ENCODE data around the gene ARMC9. TPM values are rescaled to one million over a fixed set of nuclear protein-coding genes. Genes with fewer than 3 reads are reported as not detected.
"Not testable (repeated sequence)": the region's sequence is repeated elsewhere in the genome, so short reads cannot be mapped to it uniquely, and the experiment has no call there.

Gene ARMC9
- total RNA-seq, 2 experiments from 2014 or later = 1.0 to 1.4 TPM

DNA sequence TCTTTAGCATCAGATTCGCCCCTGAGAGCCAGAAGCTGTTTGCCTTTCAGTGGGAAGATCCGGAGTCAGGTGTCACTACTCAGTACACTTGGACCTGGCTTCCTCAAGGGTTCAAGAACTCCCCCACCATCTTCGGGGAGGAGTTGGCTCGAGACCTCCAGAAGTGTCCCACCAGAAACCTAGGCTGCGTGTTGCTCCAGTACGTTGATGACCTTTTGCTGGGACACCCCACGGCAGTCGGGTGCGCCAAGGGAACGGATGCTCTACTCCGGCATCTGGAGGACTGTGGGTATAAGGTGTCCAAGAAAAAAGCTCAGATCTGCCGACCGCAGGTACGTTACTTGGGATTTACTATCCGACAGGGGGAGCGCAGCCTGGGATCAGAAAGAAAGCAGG lies 205.8 kb downstream of the ARMC9 start:
- H3K27me3 Mint-ChIP-seq (ENCODE audit: low read depth); H3K27ac Mint-ChIP-seq; H3K9me3 Mint-ChIP-seq; H3K36me3 Mint-ChIP-seq (ENCODE audit: low read depth); DNase-seq; H3K4me3 Mint-ChIP-seq; intact Hi-C loops (cut with micrococcal nuclease): not testable (repeated sequence)
- CTCF ChIA-PET = interaction anchor here (1.9 kb wide), 1 partner anchor 177 kb away, joined by 5 read pairs; no protein-coding TSS in a partner anchor
- H3K4me1 Mint-ChIP-seq (ENCODE audit: low read depth) = peaks cover 16% of the 10 kb centered on the region

DNA sequence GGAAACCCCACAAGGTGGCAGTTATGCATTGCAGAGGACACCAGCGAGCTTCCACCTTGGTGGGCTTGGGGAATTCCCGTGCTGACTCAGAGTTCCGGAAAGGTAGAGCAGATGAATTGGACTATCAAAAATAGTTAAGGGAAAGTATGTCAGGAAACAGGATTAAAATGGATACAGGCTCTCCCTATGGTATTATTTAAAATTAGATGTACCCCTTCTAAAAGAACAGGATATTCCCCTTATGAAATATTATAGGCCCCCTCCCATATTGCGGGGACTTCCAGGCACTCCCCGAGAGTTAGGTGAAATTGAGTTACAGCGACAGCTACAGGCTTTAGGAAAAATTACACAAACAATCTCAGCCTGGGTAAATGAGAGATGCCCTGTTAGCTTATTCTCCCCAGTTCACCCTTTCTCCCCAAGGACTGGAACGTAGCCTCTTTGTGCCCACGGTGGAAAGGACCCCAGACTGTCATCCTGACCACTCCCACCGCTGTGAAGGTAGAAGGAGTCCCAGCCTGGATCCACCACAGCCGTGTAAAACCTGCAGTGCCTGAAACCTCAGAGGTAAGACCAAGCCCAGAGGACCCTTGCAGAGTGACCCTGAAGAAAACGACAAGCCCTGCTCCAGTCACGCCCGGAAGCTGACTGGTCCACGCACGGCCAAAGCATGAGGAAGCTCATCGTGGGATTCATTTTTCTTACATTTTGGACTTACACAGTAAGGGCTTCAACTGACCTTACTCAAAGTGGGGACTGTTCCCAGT lies 207.4 kb downstream of the ARMC9 start:
- peaks cover 16% of the 10 kb centered on the region for H3K4me1 Mint-ChIP-seq (ENCODE audit: low read depth)
- intact Hi-C loops (cut with micrococcal nuclease) = loop anchor here (1.0 kb wide), 2 partner anchors 178 to 301 kb away; no protein-coding TSS in a partner anchor
- CTCF ChIA-PET = interaction anchor here (0.6 to 1.9 kb wide), 18 partner anchors 7 to 1717 kb away, joined by 3 to 5 read pairs (median 4); no protein-coding TSS in a partner anchor
- not testable (repeated sequence) for H3K27me3 Mint-ChIP-seq (ENCODE audit: low read depth); H3K4me3 Mint-ChIP-seq; H3K27ac Mint-ChIP-seq; H3K36me3 Mint-ChIP-seq (ENCODE audit: low read depth); H3K9me3 Mint-ChIP-seq
- peak; percentile 51 for DNase-seq

DNA sequence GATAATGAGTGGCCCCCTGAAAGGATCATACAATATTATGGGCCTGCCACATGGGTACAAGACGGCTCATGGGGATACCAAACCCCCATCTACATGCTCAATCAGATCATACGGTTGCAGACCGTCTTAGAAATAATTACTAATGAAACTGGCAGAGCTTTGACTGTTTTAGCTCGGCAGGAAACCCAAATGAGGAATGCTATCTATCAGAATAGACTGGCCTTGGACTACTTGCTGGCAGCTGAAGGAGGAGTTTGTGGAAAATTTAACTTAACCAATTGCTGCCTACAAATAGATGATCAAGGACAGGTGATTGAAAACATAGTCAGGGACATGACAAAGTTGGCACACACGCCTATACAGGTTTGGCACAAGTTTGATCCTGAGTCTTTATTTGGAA lies 209.3 kb downstream of the ARMC9 start:
- H3K27ac Mint-ChIP-seq; intact Hi-C loops (cut with micrococcal nuclease); H3K9me3 Mint-ChIP-seq; H3K4me3 Mint-ChIP-seq; H3K36me3 Mint-ChIP-seq (ENCODE audit: low read depth); DNase-seq: not testable (repeated sequence)
- Mint-ChIP-seq H3K27me3 (ENCODE audit: low read depth) (peaks cover 19% of the 10 kb centered on the region), H3K4me1 (ENCODE audit: low read depth) (peaks cover 22% of the 10 kb centered on the region)
- CTCF ChIA-PET = interaction anchor here (0.6 to 2.2 kb wide), 5 partner anchors 9 to 1272 kb away, joined by 3 to 10 read pairs (median 4); no protein-coding TSS in a partner anchor

DNA sequence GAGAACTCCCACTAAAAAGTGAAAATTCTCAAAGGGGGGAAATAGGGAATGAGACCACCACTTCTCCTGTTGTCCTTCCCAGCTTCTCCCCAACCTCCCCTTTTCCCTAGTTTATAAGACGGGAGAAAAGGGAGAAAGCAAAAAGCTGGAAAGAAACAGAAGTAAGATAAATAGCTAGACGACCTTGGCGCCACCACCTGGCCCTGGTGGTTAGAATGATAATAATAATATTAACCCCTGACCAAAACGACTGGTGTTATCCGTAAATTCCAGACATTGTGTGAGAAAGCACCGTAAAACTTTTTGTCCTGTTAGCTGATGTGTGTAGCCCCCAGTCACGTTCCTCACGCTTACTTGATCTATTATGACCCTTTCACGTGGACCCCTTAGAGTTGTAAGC lies 209.9 kb downstream of the ARMC9 start:
- H3K36me3 Mint-ChIP-seq (ENCODE audit: low read depth); DNase-seq; H3K9me3 Mint-ChIP-seq; H3K27ac Mint-ChIP-seq; H3K4me3 Mint-ChIP-seq; intact Hi-C loops (cut with micrococcal nuclease): not testable (repeated sequence)
- peaks cover 21% of the 10 kb centered on the region for H3K27me3 Mint-ChIP-seq (ENCODE audit: low read depth)
- CTCF ChIA-PET = interaction anchor here (0.6 to 2.2 kb wide), 2 partner anchors 164 to 181 kb away, joined by 3 to 10 read pairs; no protein-coding TSS in a partner anchor
- H3K4me1 Mint-ChIP-seq (ENCODE audit: low read depth) = peaks cover 22% of the 10 kb centered on the region

DNA sequence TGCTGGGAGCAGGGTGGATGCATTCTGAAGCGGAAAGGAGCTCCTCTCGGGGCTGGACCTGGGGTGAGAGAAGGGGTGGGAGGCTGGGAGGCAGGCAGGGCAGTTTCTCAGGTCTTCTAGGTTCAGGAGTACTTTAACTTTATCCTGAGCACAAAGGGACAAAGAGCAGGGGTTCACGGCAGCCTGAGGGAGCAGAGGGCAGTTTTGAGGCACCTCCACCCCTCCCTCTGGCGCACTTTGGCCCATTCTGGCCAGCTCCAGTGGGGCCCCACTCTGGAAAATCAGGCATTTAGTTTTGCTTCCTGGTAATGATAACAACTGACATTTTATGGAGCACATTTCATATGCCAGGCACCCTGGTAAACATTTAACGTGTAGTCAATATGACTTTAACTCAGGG lies 211.3 kb downstream of the ARMC9 start:
- peaks cover 29% of the 10 kb centered on the region for H3K27me3 Mint-ChIP-seq (ENCODE audit: low read depth)
- no peak for DNase-seq
- CTCF ChIA-PET = interaction anchor here (0.9 to 1.6 kb wide), 2 partner anchors 42 to 185 kb away, joined by 3 to 4 read pairs; no protein-coding TSS in a partner anchor
- no peak overlapping the region for H3K27ac Mint-ChIP-seq
- no peak overlapping the region for H3K4me3 Mint-ChIP-seq
- peaks cover 2% of the 10 kb centered on the region for H3K36me3 Mint-ChIP-seq (ENCODE audit: low read depth)
- peaks cover 8% of the 10 kb centered on the region for H3K9me3 Mint-ChIP-seq
- peaks cover 22% of the 10 kb centered on the region for H3K4me1 Mint-ChIP-seq (ENCODE audit: low read depth)
- intact Hi-C loops (cut with micrococcal nuclease) = loop anchor here (1.0 to 5.0 kb wide), 3 partner anchors 43 to 148 kb away; no protein-coding TSS in a partner anchor

DNA sequence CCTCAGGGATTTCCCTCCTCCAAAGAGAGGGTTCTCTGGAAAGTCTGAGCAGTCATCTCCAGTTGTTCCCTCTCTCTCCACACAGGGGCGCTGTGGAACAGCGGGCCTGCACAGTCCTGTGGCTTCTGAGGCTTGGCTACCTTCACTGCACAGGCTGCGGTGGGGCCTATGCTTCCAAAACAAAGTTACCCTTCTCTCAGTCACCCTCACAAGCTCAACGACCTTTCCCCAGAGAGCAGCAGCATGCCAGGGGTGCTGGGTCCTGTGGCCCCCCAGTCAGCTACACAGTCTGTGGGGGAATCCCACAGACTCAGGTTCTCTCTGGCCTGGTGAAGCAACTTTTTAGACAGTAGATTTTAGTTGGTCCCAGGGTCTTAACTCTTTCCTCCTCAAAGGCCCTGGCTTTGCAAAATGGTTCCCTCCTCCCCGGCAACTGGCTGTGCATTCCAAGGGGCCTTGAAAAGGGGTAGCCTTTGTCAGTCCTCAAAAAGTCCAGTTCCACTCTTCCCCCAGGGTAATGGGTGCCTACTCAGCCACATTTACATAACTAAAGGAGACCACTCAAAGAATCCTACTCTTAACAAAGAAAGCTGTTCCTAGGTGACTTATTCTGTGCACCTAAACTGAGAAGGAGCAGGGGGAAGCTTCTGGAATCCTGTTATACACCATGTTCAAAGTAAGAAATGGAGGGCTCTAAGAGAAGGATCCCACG lies 212.0 kb downstream of the ARMC9 start:
- Mint-ChIP-seq H3K27me3 (ENCODE audit: low read depth) (peaks cover 33% of the 10 kb centered on the region), H3K9me3 (peaks cover 8% of the 10 kb centered on the region), H3K4me3 (no peak overlapping the region), H3K36me3 (ENCODE audit: low read depth) (peaks cover 2% of the 10 kb centered on the region), H3K27ac (no peak overlapping the region), H3K4me1 (ENCODE audit: low read depth) (peaks cover 20% of the 10 kb centered on the region)
- DNase-seq = peak; percentile 48
- intact Hi-C loops (cut with micrococcal nuclease) = loop anchor here (1.0 to 5.0 kb wide), 3 partner anchors 42 to 147 kb away; no protein-coding TSS in a partner anchor
- CTCF ChIA-PET = interaction anchor here (0.7 to 1.6 kb wide), 6 partner anchors 11 to 306 kb away, joined by 3 to 4 read pairs (median 3); no protein-coding TSS in a partner anchor

DNA sequence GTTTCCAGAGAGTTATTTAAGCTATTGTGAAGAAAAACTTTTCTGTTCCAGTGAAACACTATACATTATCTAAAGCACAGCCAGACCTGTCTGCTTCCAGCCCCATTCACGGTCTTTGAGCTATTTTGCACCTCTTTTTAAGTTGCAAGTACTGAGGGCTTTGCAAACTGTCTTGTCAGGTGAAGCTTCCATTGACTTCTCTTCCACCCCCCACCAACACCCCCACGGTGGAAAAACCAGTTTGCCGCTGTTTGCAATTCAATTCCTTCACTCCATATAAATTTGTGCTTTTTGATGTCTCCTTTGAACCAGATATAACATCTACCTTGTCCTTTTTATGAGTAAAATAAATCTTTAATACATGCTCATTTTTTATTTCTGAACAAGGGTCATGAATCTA lies 212.8 kb downstream of the ARMC9 start:
- intact Hi-C loops (cut with micrococcal nuclease) = loop anchor here (5.0 kb wide), 2 partner anchors 114 to 146 kb away; no protein-coding TSS in a partner anchor
- peaks cover 33% of the 10 kb centered on the region for H3K27me3 Mint-ChIP-seq (ENCODE audit: low read depth)
- no peak for DNase-seq
- H3K27ac Mint-ChIP-seq = no peak overlapping the region
- H3K4me3 Mint-ChIP-seq = peak overlapping the region; percentile 45
- CTCF ChIA-PET = interaction anchor here (0.7 to 1.7 kb wide), 6 partner anchors 17 to 309 kb away, joined by 3 to 5 read pairs (median 4); no protein-coding TSS in a partner anchor
- peaks cover 8% of the 10 kb centered on the region for H3K9me3 Mint-ChIP-seq
- H3K4me1 Mint-ChIP-seq (ENCODE audit: low read depth) = peaks cover 13% of the 10 kb centered on the region
- H3K36me3 Mint-ChIP-seq (ENCODE audit: low read depth) = peaks cover 2% of the 10 kb centered on the region

DNA sequence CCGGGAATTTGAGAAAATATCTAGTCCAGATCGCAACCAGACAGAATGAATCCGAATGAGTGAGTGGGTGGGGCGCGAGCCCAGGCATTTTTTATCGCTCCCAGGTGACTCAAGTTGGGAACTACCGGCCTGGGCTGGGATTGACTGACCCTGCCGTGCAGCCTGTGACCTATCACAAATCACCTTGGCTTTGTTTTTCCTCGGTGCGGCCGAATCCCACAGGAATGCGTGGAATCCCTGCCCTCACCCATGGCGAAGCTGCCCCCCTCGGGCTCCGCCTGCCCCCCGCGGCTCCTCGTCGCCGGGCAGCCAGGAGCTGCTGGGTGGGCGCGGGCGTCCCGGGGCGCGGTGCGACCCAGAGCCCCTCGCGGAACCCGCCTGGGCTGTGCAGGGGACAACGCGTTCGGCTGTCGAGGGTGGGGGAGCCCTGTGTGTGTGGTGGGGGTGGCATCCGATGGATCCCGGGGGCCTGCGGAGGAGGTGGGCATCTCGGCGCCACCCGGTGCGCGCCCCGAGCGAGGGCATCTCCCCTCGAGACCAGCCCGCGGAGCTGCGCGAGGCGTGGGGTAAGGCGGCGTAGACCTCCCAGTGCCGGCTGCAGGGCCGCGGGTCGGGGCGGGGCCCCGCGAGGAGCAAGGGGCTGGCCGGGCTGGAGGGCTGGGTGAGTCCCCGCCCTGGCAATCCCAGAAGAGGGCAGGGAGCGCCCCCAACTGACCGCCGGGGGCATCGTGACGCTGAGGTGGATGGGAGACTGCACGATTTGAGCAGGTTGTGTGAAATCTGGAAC lies 213.6 kb downstream of the ARMC9 start:
- CTCF ChIA-PET = interaction anchor here (0.8 to 1.7 kb wide), 7 partner anchors 9 to 317 kb away, joined by 3 to 5 read pairs (median 3); no protein-coding TSS in a partner anchor
- peaks cover 7% of the 10 kb centered on the region for H3K4me1 Mint-ChIP-seq (ENCODE audit: low read depth)
- H3K4me3 Mint-ChIP-seq = peak overlapping the region; percentile 45
- H3K27me3 Mint-ChIP-seq (ENCODE audit: low read depth) = peaks cover 33% of the 10 kb centered on the region
- DNase-seq = peak; percentile 81
- peaks cover 8% of the 10 kb centered on the region for H3K9me3 Mint-ChIP-seq
- no peak overlapping the region for H3K27ac Mint-ChIP-seq
- intact Hi-C loops (cut with micrococcal nuclease) = loop anchor here (1.0 to 5.0 kb wide), 4 partner anchors 115 to 307 kb away; no protein-coding TSS in a partner anchor
- H3K36me3 Mint-ChIP-seq (ENCODE audit: low read depth) = peaks cover 2% of the 10 kb centered on the region

DNA sequence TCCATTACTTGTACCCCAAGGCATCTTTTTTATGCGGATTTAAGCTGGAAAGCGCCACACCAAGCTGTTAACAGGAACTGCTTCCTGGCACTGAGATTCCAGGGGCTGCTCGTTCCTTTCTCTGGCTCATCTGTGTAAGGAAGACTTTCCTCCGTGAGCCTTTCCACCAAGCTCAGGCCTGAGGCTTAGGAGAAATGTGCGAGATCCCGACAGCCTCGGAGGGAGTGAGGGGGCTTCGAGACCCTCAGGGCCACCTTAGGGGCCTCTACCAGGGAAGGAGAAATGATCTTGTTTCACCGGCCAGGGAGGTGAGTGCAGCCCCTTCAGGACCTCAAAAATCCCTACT lies 214.2 kb downstream of the ARMC9 start:
- CTCF ChIA-PET = interaction anchor here (0.7 to 1.7 kb wide), 5 partner anchors 8 to 318 kb away, joined by 3 to 5 read pairs (median 3); no protein-coding TSS in a partner anchor
- Mint-ChIP-seq H3K4me3 (no peak overlapping the region), H3K4me1 (ENCODE audit: low read depth) (peaks cover 6% of the 10 kb centered on the region), H3K9me3 (peaks cover 8% of the 10 kb centered on the region), H3K36me3 (ENCODE audit: low read depth) (peaks cover 2% of the 10 kb centered on the region), H3K27ac (no peak overlapping the region), H3K27me3 (ENCODE audit: low read depth) (peaks cover 33% of the 10 kb centered on the region)
- no peak for DNase-seq
- intact Hi-C loops (cut with micrococcal nuclease) = loop anchor here (1.0 to 5.0 kb wide), 4 partner anchors 115 to 308 kb away; no protein-coding TSS in a partner anchor

DNA sequence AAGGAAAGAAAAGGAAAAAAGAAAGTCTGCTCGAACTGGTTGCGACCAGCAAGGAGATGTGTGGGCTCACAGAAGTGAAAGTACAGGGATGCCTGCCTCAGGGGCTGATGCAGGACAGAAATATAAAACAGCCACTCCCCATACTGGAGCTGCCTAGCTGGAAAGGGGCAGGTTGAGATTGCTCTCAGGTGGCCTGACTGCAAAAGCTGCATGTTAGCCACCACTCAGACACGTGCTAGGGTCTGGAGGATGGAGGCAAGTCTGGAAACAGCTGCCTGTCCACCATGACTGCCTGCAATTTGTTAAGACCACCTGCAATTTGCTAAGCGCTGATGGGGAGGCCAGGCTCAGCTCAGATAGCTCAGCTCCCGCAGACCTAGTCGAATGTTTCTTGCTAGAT lies 215.0 kb downstream of the ARMC9 start:
- no peak overlapping the region for H3K27ac Mint-ChIP-seq

DNA sequence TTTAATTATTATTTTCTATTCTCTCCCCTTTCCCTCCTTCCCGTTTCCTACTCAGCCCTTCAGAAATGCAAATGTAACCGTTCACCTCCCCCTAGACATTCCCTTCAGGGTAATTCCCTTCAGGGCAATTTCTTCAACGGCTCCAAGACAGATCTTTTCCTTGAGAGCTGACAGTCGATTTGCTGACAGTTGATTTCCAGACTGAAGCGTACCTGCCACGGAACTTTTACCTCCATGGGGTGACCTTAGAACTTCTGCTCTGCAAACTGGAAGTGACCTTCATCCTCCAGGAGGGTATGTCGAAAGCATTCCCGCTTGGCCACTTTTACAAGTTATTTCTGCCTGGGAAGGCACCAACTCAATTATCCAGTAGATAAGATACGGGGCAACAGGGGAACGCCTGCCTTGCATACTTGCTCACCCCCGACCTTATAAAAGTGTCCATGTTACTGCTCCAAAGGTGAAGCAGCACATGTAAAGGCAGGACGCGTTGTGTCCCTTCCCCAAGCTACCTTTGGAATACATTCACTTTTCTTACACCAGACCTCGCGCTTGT lies 215.6 kb downstream of the ARMC9 start:
- Mint-ChIP-seq H3K4me3 (no peak overlapping the region), H3K27me3 (ENCODE audit: low read depth) (peaks cover 33% of the 10 kb centered on the region), H3K9me3 (peaks cover 8% of the 10 kb centered on the region), H3K27ac (no peak overlapping the region), H3K36me3 (ENCODE audit: low read depth) (peaks cover 2% of the 10 kb centered on the region), H3K4me1 (ENCODE audit: low read depth) (peaks cover 6% of the 10 kb centered on the region)
- CTCF ChIA-PET = no interaction called here
- intact Hi-C loops (cut with micrococcal nuclease) = loop anchor here (2.0 to 5.0 kb wide), 3 partner anchors 117 to 309 kb away; no protein-coding TSS in a partner anchor
- no peak for DNase-seq

More for the DNA sequence above, 215.0 kb downstream of the ARMC9 start:
- no peak for DNase-seq
- peaks cover 6% of the 10 kb centered on the region for H3K4me1 Mint-ChIP-seq (ENCODE audit: low read depth)
- peaks cover 2% of the 10 kb centered on the region for H3K36me3 Mint-ChIP-seq (ENCODE audit: low read depth)
- CTCF ChIA-PET = interaction anchor here (0.7 kb wide), 1 partner anchor 17 kb away, joined by 3 read pairs; no protein-coding TSS in a partner anchor
- H3K27me3 Mint-ChIP-seq (ENCODE audit: low read depth) = peaks cover 33% of the 10 kb centered on the region
- intact Hi-C loops (cut with micrococcal nuclease) = loop anchor here (2.0 to 5.0 kb wide), 3 partner anchors 116 to 309 kb away; no protein-coding TSS in a partner anchor
- H3K9me3 Mint-ChIP-seq = peaks cover 8% of the 10 kb centered on the region
- no peak overlapping the region for H3K4me3 Mint-ChIP-seq

Data from activated naive CD4-positive, alpha-beta T cell treated with anti-CD3 and anti-CD28 coated beads for 36 hours (primary cell).